Esophagus muscularis mucosa (tissue), 4 donors: ENCODE results near the gene PLCL1. TPM values are rescaled to one million over a fixed set of nuclear protein-coding genes. Genes with fewer than 3 reads are reported as not detected.

ENCODE experiments used
- DNase-seq: peaks from one replicate; pipeline ENCODE4 v3.0.0-alpha.2; 2017; ENCODE audit errors: extremely low spot score
- H3K27ac ChIP-seq, 4 donors: fragments of 200-600 bp; sonication (generic); replicated peaks in 1 of 4; 1 replicate in 3 of 4; 2 replicates in 1 of 4; pipeline ENCODE4 v1.5.1; 2016 to 2019; ENCODE audit warnings: mild to moderate bottlenecking in 1 of 4
- H3K27me3 ChIP-seq, 4 donors: fragments of 200-600 bp; sonication (generic); one replicate each; pipeline versions ENCODE4 v1.5.1 to v1.6.0; 2016 to 2019
- H3K36me3 ChIP-seq, 4 donors: fragments of 200-600 bp; sonication (generic); one replicate each; pipeline ENCODE4 v1.5.1; 2016 to 2019
- H3K4me1 ChIP-seq, 4 donors: fragments of 200-600 bp; sonication (generic); one replicate each; pipeline ENCODE4 v1.5.1; 2016 to 2019
- H3K4me3 ChIP-seq, 4 donors: fragments of 200-600 bp; sonication (generic); 1 replicate in 2 of 4; 2 replicates in 2 of 4; pipeline ENCODE4 v1.5.1; 2016 to 2019; ENCODE audit warnings: mild to moderate bottlenecking in 4 of 4, moderate library complexity in 1 of 4
- H3K9me3 ChIP-seq, 4 donors: fragments of 200-600 bp; sonication (generic); 1 replicate in 3 of 4; 2 replicates in 1 of 4; pipeline ENCODE4 v1.5.1; 2016 to 2019
- CTCF ChIP-seq, 3 experiments: fragments of 200-600 bp in 2 of 3; fragments of 450-650 bp in 1 of 3; sonication (generic) in 2 of 3; IDR thresholded peaks; one replicate each; pipeline ENCODE4 v1.5.1; 2017 to 2019; ENCODE audit warnings: antibody characterized with exemption in 3 of 3, mild to moderate bottlenecking in 2 of 3, moderate library complexity in 1 of 3
- EP300 ChIP-seq: sonication (generic); formaldehyde crosslinking; IDR thresholded peaks from one replicate; pipeline ENCODE4 v1.6.1; 2017; ENCODE audit warnings: antibody characterized with exemption
- POLR2A ChIP-seq: fragments of 450-650 bp; IDR thresholded peaks from one replicate; pipeline ENCODE4 v1.6.1; 2017; ENCODE audit warnings: antibody characterized with exemption, moderate library complexity, mild to moderate bottlenecking, low read depth
- POLR2AphosphoS5 ChIP-seq, 2 donors: sonication (generic); formaldehyde crosslinking; IDR thresholded peaks; one replicate each; pipeline ENCODE4 v1.6.1; 2017; ENCODE audit warnings: antibody characterized with exemption in 2 of 2
- WGBS: methylation state at CpG from one replicate; pipeline ENCODE4 v1.1.5; 2018; 5-methylcytosine and 5-hydroxymethylcytosine counted together
- intact Hi-C: fragments of 100-400 bp; cut with DNase I; formaldehyde crosslinking; loops from one replicate; pipeline ENCODE4 v1.15.1; 2023
- total RNA-seq, 4 donors: library from RNA; depleted of rRNA; stranded (reverse); fragments of >200 nt; gene quantifications; one replicate each; pipeline versions ENCODE4 v1.1.0 to v1.2.1, GENCODE V29; 2016

PLCL1 gene
- total RNA-seq, 4 donors from 2014 or later, result 67.3 to 86.2 (median 79.2) TPM

- WGBS, result 100% methylated on average over 1 of the region's 1 CpG
- TF ChIP-seq EP300 (no peak), CTCF (IDR thresholded peaks at IDR 0.05) (no peak), POLR2AphosphoS5 (IDR thresholded peaks at IDR 0.05) (no peak), POLR2A (no peak)
- Histone ChIP-seq H3K27me3 (no peaks in the 10 kb centered on the region), H3K4me1 (peaks cover 3 to 13% (median 5%) of the 10 kb centered on the region in 4 donors), H3K4me3 (no peak overlapping the region), H3K9me3 (no peaks in the 10 kb centered on the region), H3K27ac (no peak overlapping the region), H3K36me3 (no peaks in the 10 kb centered on the region)
- intact Hi-C loops, result no loop called here
- DNase-seq, result no peak
These were observed 273.1 kb downstream of the PLCL1 start for GRCh38 chr2:198077477-198077876.

- 93% methylated on average over 2 of the region's 2 CpGs for WGBS
- no peak overlapping the region for H3K27ac ChIP-seq
- intact Hi-C loops, result no loop called here
These were observed 276.7 kb downstream of the PLCL1 start for GRCh38 chr2:198080879-198081765.

GRCh38 chr2:198084156-198084555 lies 279.8 kb downstream of the PLCL1 start:
- H3K36me3 ChIP-seq, result peaks cover 0 to 21% (median 2%) of the 10 kb centered on the region in 4 donors
- intact Hi-C loops, result no loop called here
- peaks cover 0 to 6% (median 2%) of the 10 kb centered on the region in 4 donors for H3K4me1 ChIP-seq
- no peak for DNase-seq
- no peak overlapping the region for H3K27ac ChIP-seq
- WGBS, result 98% methylated on average over 6 of the region's 6 CpGs
- no peak overlapping the region for H3K4me3 ChIP-seq
- TF ChIP-seq POLR2A, result no peak
- TF ChIP-seq CTCF (IDR thresholded peaks at IDR 0.05), result no peak
- TF ChIP-seq EP300, result no peak
- no peak for TF ChIP-seq POLR2AphosphoS5 (IDR thresholded peaks at IDR 0.05)
- no peaks in the 10 kb centered on the region for H3K9me3 ChIP-seq
- no peaks in the 10 kb centered on the region for H3K27me3 ChIP-seq

More at GRCh38 chr2:198080879-198081765, 276.7 kb downstream of the PLCL1 start:
- Histone ChIP-seq H3K4me3 (no peak overlapping the region), H3K4me1 (peaks cover 3 to 13% (median 5%) of the 10 kb centered on the region in 4 donors), H3K36me3 (peaks cover 0 to 14% (median 0%) of the 10 kb centered on the region in 4 donors), H3K9me3 (no peaks in the 10 kb centered on the region), H3K27me3 (no peaks in the 10 kb centered on the region)
- TF ChIP-seq CTCF (IDR thresholded peaks at IDR 0.05) (no peak), POLR2AphosphoS5 (IDR thresholded peaks at IDR 0.05) (no peak), EP300 (no peak), POLR2A (no peak)
- no peak for DNase-seq

- Histone ChIP-seq H3K4me3 (no peak overlapping the region), H3K4me1 (peaks cover 12 to 32% (median 17%) of the 10 kb centered on the region in 4 donors), H3K27me3 (no peaks in the 10 kb centered on the region), H3K36me3 (peaks cover 0 to 4% (median 0%) of the 10 kb centered on the region in 4 donors), H3K9me3 (no peaks in the 10 kb centered on the region), H3K27ac (no peak overlapping the region)
- no peak for DNase-seq
- intact Hi-C loops, result no loop called here
- 85% methylated on average over 2 of the region's 2 CpGs for WGBS
- TF ChIP-seq POLR2A, result no peak
These were observed 291.6 kb downstream of the PLCL1 start for GRCh38 chr2:198096002-198096401.

GRCh38 chr2:198096965-198097364 lies 292.6 kb downstream of the PLCL1 start:
- Histone ChIP-seq H3K27ac (no peak overlapping the region), H3K36me3 (peaks cover 0 to 2% (median 0%) of the 10 kb centered on the region in 4 donors), H3K4me3 (no peak overlapping the region), H3K9me3 (no peaks in the 10 kb centered on the region), H3K4me1 (peaks cover 12 to 34% (median 20%) of the 10 kb centered on the region in 4 donors), H3K27me3 (no peaks in the 10 kb centered on the region)
- intact Hi-C loops, result no loop called here
- 56% methylated on average over 2 of the region's 2 CpGs for WGBS
- TF ChIP-seq CTCF (IDR thresholded peaks at IDR 0.05) (no peak), EP300 (no peak), POLR2A (no peak), POLR2AphosphoS5 (IDR thresholded peaks at IDR 0.05) (no peak)
- no peak for DNase-seq
